Fibroblast of skin of right quadriceps (primary cell): ENCODE results near the gene TXNRD2.
"Not testable (repeated sequence)": the region's sequence is repeated elsewhere in the genome, so short reads cannot be mapped to it uniquely, and the experiment has no call there.

Experiments used
- DNase-seq: peaks from one replicate; pipeline ENCODE4 v3.0.0-alpha.2; 2013

Gene TXNRD2

DNA sequence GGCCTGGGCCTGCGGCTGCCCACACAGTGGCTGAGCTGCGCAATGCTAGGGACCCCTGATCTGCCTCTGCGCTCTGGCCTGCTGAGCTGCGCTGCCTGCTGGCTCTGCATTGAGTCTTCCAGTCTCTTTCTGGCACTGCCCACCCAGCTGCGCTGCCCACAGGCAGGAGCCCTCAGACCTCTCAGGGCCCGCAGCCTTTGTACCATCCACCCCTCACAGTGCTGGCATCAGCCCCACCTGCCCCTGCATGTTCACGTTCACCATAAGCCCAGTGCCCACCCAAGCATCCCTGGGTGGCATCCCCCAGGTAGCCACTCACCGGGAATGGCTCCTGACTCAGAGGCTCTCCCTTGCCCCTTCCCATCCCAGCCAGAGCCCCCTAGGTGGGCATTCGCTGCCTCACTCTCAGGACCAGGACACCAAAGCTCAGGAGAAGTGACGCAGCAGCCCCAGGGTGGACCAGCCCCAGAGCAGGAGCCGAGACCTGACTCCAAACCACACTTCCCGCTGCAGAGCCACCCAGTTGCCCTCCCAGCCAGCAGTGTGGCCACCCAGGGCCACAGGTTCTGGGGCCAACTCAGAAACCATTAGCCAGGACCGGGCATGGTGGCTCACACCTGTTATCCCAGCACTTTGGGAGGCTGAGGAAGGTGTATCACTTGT is 21.8 kb downstream of the TXNRD2 start:
- DNase-seq, result no peak

DNA sequence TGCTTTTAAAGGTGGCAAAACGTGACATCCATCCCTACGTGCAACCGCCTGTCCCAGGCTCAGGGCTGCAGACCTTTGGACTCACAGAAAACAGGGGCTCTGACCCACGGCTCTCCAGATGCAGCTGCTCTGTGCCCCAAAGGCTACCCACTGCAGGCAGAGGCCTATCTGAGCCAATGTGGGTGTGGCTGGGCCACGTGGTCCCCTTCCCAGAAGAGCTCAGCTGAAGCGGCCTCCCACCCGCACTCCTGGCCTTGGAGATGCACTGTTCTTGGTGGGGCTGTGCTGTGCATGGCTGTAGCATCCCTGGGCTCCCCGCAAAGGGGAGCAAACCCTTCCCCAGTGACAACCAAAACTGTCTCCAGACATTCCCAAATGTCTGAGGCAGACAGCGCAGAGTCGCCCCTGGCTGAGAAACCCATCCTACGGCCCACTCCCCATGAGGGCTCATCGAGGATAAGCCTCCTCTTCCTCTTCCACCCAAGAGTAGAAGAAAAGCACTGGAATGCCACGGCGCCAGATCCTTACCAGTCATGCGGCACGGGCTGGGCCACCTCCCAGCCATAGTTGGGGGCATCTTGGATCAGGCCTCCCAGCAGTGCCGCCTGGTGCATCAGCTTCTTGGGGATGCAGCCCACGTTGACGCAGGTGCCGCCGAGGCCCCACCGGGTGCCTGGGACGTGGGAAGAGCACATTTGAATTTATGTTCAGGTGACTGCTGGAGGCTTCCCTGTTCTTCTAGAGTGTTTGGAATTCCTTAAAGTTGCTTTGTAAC is 23.1 kb downstream of the TXNRD2 start:
- DNase-seq, result no peak

DNA sequence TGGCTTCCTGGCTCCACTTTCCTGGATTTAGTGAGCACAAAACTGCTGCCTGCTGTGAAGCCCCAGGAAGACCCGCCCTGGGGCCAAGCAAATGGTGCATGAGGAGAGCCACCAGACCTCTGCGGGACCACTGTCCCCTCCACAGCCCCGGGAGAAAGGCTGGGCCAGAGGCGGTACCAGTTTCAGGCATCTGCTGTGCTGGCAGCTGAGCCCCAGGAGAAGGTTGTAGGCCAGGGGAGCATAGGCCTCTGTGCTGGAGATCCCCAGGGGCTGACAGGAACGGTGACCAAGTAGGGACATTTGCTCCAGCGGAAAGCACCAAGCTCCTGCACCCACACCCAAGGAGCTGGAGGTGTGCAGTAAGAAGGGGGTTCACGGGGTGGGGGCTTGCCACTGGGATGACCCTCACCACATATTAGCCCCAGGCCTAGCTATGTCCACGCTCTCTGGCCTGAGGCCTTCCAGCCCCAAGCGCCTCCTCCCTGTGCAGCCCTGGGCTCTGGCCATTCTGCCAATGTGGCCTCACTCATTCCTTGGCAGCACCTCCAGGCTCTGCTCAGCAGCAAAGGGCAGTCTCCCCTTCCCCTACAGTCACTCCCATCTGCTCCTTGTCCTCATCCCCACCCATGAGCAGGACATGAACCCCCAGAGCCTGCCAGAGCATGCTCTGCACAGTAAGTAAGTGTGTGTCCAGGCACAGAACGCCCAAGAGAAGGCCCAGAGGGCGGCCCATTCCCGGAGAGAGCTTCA is 24.1 kb downstream of the TXNRD2 start:
- no peak for DNase-seq

DNA sequence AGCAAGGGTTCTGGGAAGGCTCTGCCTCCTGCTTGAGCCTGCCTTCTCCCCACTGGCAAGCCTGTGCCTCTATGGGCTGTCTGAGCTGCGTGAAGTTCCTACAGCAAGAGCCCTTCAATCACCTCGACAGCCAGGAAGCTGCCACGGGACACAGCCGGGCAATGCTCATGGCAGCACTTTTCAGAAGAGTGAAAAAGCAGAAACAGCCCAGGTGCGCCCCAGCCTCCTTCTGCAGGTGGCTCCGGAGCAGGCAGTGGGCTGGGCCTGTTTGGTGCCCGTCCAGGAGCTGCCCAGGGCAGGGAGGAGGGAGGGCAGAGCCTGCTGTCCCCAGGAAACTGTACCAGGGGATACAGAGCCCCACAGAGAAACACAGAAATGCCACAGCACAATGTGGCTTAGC is 24.7 kb downstream of the TXNRD2 start:
- DNase-seq, result no peak

DNA sequence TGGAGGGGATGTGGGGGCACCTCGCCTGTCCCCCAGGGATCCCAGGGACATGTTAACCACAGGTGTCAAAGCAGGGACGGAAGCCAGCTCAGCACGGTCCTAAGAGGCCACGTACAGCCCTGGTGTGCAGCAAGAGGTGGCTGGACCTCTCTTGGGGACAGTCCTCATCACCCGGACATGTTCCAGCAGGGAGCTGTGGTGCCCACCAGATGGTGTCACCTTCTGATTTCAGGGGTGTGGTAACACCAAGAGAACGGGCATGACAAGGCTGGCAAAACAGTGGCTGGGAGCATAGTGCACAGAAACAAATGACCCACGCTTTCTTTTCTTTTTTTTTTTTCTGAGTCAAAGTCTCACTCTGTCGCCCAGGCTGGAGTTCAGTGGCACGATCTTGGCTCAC is 25.6 kb downstream of the TXNRD2 start:
- DNase-seq, result no peak

DNA sequence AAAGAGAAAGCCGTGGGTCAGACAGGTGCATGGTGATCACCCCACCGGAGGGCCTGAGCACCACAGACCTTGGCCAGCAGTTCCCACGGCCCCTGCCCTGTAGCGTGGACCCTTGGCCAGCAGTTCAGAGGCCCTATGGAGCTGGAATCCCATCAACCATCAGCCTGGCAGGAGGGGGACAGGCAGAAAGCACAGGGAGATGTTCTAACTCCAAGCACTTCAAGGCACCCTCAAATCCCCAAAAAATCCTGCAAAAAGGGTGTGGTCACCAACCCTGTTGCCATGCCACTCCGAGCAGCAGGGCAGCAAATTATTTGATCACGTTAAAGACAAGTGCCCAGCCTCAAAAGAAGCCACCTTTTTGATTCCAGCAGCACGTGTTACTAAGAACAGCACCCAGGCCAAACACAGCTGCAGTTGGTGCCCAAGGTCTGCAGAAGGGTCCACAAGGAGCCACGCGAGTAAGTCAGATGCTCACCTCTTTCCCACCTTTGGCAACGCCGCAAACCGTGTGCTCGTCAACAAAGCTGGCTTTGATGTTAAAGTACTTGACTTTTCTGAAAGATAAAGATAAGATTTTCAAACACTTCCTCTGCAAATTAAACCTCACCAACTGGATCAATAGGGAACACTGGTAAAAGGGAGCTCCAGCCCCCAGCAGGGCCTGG is 26.2 kb downstream of the TXNRD2 start:
- DNase-seq, result no peak

DNA sequence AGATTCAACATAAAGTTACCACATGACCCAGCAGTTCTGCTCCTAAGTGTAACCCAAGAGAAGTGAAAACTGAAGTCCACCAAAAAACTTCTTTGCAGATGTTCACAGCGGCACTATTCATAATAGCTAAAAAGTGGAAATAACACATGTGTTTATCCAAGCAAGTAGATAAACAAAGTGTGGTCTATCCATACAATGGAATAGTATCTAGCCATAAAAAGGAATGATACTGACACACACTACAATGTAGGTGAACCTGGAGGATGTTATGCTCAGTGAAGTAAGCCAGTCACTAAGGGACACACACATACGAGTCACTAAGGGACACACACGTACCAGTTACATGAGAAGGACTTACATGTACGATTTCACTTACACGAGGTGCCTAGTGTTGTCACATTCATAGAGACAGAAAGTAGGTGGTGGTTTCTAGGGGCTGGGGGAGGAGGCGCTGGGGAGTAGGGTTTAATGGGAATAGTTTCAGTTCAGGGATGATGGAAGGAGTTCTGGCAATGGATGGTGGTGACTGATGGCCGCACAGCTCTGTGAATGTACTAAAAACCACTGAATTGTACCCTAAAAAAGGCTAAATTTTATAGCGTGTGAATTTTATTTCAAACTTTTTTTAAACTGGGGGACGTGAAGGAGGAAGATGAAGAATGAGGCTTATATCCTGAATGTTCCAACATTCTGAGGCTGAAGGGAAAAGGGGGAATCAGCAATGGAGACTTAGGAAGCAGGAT is 27.2 kb downstream of the TXNRD2 start:
- DNase-seq, result no peak

DNA sequence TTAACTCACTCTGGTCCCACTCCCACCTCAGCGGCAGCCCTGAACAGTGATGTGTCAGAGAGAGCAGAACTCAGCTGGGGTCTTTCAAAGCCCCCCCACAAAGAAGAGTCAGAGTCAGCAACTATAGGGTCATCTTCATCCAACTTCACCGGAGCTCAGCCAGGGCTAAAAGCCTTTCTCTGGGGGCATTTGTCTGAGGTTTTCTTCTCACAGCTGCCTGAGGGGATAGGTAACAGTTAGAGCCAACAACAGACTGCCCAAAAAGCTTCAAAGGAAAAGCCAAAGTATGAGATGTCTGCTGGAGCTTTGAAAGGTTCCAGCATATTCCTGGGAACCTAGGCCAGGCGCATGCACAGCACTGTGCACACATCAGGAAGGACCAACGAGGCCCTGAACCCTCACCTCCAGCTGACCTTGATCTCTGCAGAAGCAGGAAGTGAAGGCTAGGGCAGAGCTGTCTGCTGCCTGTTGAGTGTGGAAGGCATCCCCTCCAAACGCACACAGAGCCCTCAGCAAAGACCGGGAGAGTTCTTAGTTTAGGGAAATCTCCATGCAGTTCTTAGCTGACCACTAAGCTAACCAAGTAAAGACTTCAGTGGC is 28.2 kb downstream of the TXNRD2 start:
- DNase-seq, result no peak

DNA sequence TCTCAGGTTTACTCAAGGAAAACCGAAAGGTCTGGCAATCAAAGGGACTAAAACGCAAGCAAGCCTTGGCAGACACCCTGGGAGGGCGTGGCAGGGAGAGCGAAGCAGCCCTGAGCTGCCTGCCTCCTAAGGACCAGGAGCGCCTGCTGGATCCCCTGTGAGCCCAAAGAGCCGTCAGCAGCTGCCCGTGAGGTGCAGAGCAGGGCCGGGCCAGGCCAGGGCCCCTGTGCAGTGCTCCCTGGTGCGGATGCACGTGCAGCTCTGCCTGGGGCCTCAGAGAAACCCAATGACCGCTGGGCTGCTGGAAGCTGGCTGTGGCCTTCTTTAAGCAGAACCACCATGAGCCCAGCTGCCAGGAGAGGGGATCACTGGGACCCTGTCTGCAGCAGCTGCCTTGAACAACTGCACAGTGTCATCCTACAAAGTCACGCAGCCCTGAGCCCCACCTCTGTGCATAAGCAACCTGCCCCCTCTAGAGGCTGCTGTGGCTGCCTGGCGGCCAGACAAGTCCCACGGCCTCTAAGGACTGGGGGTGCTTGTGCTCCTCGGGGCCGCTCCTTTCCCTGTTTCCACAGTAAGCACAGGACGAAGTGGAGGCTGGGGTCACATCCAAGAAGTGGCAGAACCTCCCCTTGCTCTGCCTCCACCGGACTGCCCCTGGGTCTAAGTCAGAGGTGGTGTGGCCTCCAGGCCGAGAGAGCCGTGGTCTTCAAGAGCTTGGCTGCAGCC is 29.2 kb downstream of the TXNRD2 start:
- DNase-seq, result no peak

DNA sequence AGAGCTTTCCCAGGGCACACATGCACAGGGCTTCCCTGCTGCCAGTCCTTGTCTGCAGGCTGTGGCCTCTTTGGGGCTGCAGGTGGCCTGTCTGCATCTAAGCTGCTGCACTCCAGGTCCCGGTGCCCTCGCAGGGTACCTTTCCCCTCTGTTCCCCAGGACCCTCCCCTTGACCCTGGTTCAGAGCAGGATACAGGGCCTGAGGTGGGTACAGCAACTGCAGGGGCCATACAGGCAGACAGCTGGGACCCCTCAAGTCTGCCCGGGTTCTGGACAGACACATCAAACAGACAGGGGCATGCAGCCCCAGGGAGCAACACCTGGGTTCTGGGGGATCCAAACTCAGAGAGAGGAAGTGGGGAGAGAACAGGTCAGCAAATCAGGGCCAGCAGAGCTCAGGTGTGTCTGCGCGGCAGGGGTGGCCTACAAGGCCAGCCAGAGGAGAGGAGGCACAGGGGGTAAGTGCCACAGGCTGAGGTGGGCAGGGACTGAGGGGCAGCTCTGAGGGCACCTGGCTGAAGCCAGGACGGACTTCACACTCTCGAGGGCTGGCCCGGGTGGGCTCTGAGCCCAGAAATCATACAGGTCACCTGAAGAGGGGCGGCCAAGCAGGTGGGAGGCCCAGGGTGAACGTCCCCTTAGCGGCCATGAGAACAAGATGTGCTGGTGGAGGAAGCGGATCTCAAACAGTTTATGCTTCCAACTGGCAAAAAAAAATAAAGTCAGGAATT is 29.9 kb downstream of the TXNRD2 start:
- DNase-seq, result no peak

DNA sequence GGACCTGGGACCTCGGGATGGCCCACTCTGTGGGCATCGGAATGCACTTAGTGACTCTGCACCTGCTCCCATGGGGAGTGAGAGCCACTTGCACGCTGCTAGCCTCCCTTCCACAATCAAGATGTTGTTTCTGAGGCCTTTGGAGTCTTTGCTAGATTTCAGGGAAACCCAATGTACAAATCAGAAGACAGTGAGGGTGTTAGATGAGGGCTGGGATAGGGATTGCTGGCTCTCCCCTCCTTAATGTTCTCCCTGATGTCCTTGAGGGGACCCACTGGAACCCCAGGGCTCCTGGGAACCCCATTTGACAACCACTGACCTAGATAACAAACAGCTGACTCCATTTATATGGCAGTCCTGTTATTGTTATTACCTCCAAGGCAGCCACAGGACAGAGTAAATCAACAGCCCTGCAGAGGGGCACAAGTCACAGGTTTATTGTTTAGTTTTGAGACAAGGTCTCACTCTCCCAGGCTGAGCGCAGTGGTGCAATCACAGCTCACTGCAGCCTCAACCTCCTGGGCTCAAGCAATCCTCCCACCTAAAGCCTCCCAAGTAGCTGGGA is 31.4 kb downstream of the TXNRD2 start:
- DNase-seq, result no peak

DNA sequence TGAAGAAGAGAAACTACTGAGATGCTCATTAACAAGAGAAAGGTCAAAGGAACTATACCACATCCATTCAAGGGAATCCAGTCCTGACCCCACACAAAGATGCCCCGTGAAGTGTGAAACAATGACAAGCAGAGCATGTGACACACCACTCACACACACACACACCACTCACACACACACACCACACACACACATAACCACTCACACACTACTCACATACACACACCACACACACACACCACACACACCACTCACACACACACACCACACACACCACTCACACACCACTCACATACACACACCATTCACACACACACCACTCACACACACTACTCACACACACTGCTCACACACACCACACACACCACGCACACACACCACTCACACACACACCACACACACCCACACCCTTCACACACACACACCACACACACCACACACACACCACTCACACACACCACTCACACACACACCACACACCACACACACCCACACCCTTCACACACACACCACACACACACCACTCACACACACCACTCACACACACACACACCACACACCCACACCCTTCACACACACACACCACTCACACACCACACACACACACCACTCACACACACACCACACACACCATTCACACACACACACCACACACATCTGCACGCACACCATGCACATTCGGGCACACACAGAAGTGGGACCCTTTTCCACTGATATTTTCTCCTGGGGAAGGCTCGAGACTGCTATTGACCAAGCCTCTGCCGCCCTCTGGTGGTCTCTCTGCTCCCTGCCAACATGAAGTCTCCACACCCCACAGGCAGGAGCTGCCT is 32.1 kb downstream of the TXNRD2 start:
- DNase-seq, result peak; percentile 71

DNA sequence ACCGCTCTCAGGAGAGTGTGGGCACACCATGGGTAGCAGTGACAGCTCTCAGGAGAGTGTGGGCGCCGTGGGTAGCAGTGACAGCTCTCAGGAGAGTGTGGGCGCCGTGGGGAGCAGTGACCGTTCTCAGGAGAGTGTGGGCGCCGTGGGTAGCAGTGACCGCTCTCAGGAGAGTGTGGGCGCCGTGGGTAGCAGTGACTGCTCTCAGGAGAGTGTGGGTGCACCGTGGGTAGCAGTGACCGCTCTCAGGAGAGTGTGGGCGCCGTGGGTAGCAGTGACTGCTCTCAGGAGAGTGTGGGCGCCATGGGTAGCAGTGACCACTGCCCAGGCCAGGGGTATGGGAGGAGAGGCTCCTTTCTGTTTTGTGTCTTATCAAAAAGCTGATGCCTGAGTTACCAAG is 33.7 kb downstream of the TXNRD2 start:
- not testable (repeated sequence) for DNase-seq

DNA sequence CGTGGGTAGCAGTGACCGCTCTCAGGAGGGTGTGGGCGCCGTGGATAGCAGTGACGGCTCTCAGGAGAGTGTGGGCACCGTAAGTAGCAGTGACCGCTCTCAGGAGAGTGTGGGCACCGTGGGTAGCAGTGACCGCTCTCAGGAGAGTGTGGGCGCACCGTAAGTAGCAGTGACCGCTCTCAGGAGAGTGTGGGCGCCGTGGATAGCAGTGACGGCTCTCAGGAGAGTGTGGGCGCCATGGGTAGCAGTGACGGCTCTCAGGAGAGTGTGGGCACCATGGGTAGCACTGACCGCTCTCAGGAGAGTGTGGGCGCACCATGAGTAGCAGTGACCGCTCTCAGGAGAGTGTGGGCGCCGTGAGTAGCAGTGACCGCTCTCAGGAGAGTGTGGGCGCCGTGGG is 34.8 kb downstream of the TXNRD2 start:
- not testable (repeated sequence) for DNase-seq

DNA sequence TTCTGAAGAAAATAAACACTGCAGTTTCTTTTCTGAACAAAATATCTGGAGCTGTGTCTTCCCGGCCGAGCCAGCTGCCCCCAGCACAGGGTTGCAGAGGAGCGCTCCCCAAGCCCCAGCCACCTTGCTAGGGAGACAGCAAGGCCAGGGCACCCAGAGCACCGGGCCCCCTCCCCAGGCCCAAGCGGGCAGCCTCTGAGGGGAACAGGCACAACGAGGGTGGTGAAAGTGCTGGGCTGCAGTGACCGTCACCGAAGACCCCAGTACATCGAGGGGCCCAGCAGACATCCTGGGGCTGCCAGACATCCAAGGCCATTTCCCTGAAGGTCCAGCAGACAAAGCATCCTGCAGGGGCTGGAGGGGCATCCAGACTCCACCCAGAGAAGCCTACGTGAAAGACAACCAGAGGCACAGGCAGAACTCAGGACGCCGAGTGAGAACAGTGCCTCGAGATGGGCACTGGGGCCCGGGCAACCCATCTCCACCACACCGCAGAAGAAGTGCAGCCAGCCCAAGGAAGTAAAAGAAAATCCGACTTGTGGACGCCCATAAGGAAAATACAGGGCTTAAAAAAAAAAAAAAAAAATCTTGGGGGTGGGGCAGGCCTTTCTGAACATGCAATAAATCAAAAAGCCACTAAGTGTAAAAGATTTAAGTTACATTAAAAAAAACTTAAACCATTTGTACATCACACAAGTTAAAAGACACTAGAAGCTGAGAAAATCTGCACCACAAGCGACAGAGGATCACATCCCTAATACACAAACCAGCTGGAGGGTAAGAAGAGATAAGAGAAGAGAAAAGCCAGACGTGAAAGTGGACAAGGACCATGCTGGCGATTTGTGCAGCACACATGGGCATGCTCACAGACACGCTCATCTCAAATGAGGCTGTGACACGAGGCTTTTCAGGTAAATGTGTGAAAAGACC is 36.0 kb downstream of the TXNRD2 start:
- DNase-seq, result no peak

DNA sequence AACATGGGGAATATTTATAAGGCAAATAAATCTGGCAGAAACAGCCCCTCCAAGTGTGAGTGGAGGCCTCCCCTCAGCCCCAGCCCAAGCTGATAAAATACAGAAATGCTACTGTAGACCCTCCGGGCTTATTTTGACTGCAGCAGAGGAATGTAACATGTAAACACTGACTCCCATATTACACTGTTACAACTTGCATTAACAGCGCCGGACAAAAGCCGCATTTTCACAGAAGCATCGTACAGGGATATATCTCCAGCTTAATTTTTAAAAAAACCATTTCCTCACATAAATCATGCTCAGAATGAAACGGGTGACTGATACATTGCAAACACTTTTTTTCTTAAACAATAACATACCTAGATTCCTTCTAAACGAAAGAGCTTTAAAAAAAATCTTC is 36.7 kb downstream of the TXNRD2 start:
- DNase-seq, result no peak

DNA sequence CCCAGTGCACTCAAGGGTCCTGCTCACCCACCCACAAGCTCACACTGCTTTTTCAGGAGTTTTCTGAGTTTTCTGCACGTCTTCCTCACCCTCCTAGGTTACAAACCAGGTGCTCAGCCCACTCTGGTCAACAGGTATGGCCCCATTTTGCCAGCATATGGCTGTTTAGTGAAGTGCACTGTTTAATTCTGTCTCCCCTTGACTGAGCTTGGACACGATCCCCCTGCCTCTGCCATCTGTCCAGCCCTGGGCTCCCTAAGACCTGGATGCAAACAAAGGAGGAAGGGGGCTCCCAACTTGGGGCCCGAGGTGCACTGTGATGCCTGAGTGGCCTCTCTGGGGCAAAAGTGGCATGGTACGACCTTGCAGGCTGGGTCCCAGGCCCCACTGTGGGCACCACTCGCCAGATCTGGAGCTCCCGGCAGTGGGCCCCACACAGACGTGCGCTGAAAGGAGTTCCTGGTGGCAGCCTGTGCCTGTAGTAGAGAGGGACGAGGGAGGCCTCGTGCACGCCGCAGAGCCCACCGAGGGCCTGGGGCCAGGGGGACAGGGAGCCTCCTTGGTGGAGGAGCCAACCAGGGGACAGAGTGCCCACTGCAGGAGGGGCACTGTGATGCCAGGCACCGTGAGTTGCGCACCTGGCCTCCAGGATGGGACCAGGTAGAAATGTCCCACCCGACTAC is 37.3 kb downstream of the TXNRD2 start:
- DNase-seq, result no peak

DNA sequence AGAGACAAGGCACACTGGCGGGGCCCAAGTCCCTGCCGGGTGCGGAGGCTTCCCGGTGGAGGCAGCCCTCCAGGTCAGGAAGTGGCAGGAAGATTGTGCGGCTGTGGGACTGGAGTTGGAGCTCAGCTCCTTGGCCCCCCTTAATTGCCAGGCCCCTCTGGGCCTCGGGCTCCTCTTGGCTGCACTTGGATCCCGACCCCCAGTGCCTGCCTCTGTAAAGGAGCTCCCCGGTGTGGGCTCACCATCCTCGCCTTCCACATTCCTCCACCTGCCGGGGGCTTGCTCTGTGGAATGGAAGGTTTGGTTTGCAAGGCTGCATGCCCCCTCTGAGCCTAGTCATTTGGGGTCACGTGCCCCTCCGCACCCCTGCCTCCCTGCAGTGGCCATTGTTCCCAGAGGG is 38.1 kb downstream of the TXNRD2 start:
- no peak for DNase-seq
